Neural crest cell (in vitro differentiated cells): Measurements from ENCODE around the gene CTIF. TPM values are rescaled to one million over a fixed set of nuclear protein-coding genes. Genes with fewer than 3 reads are reported as not detected.
"Not testable (repeated sequence)": the region's sequence is repeated elsewhere in the genome, so short reads cannot be mapped to it uniquely, and the experiment has no call there.

Source experiments
- DNase-seq: peaks from one replicate; pipeline ENCODE4 v3.0.0; 2021; ENCODE audit warnings: low read depth, mixed read lengths, low spot score
- H3K27ac Mint-ChIP-seq: one replicate; pipeline ENCODE4 v1.8.0; 2021; ENCODE audit warnings: mild to moderate bottlenecking, mixed read lengths; ENCODE audit not compliant: unreplicated experiment
- H3K27me3 Mint-ChIP-seq: 2 replicates; pipeline ENCODE4 v1.8.0; 2021; ENCODE audit warnings: low read depth, mild to moderate bottlenecking, mixed read lengths
- H3K36me3 Mint-ChIP-seq: 2 replicates; pipeline ENCODE4 v1.8.0; 2021; ENCODE audit warnings: low read depth, mild to moderate bottlenecking, mixed read lengths
- H3K4me1 Mint-ChIP-seq: 2 replicates; pipeline ENCODE4 v1.8.0; 2021; ENCODE audit warnings: mixed read lengths
- H3K4me3 Mint-ChIP-seq: one replicate; pipeline ENCODE4 v1.8.0; 2021; ENCODE audit warnings: mild to moderate bottlenecking, mixed read lengths
- H3K9me3 Mint-ChIP-seq: 2 replicates; pipeline ENCODE4 v1.8.0; 2021; ENCODE audit warnings: mixed read lengths
- CTCF ChIP-seq: fragments of 200-600 bp; sonication (generic); conservative IDR thresholded peaks from 2 replicates; pipeline ENCODE4 v1.5.0; 2021; ENCODE audit warnings: antibody characterized with exemption, mild to moderate bottlenecking
- total RNA-seq: library from RNA; stranded (reverse); gene quantifications from 2 replicates; pipeline ENCODE4 v1.2.1, GENCODE V29; 2021

CTIF gene
- total RNA-seq, 1 donor from 2014 or later: 52.6 TPM

DNA sequence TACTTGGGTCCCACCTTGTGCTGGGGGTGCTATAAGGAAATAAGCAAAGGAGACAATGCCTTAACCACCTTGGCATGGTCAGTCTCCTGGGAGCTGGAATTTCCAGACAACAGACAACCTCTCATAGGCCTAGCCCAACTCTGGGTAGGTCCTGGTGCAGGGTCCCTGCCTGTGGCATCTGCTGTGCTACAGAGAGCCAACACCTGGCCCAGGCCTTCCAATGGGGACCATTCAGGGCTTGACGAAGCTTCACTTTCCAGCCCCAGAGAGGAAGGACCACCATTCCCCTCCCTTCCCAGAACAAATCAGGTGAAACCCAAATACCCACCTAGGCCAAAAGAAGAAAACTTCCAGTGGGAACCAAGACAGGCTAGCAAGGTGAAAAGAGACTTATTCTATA lies 329.1 kb downstream of the CTIF start:
- TF ChIP-seq CTCF: no peak
- H3K9me3 Mint-ChIP-seq: no peaks in the 10 kb centered on the region
- peaks cover 3% of the 10 kb centered on the region for H3K36me3 Mint-ChIP-seq
- no peak overlapping the region for H3K27ac Mint-ChIP-seq
- DNase-seq: no peak
- H3K4me3 Mint-ChIP-seq: no peak overlapping the region
- no peaks in the 10 kb centered on the region for H3K27me3 Mint-ChIP-seq
- H3K4me1 Mint-ChIP-seq: peaks cover 9% of the 10 kb centered on the region

DNA sequence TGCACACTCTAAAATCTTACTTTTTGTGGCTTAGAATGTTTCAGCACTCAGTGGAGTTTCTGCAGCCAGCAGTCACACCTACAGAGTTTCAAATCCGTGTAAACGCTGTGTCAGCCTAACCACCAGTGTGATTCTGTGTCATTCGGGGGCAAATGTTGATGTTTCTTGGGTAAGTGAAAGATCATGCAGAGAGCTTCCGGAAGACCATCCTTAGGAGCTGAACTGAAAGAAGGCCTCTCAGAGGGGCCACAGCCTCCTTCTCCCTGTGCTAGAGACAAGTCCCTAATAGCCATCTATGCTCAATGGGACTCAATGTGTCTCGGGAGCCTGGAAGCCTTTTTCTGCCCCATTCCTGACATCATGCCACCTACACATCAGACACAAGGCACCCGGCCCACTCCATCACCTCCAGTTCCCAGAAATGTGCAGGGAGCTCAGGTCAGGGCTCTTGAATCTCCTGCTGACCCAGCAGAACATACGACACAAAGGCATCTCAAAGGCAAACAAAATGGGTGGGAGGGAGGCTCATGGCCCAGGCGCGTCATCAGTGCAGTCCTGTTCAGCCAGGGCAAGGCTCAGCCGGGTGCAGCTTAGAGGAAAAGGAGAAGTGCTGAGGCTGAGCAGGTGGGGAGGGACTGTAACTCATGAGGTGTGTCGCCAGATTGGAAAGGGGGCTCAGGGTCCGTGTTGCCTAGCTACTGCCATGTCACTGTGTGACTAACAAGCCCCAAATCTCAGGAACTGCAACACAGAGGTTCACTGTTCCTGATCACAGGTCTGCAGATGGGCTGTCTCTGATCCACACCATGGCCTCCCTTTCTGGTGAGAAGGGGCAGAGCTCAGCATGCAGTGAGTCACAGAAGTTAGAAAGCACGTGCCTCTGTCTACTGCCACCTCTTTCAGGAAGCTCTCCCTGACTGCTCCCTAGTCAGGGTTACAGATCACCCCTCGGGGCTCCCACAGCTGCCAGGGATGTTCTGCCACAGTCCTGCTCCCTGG lies 329.9 kb downstream of the CTIF start:
- Mint-ChIP-seq H3K36me3 (peaks cover under 1% of the 10 kb centered on the region), H3K4me3 (no peak overlapping the region), H3K27ac (peak overlapping the region; percentile 27), H3K9me3 (no peaks in the 10 kb centered on the region), H3K27me3 (no peaks in the 10 kb centered on the region), H3K4me1 (peaks cover 11% of the 10 kb centered on the region)
- no peak for DNase-seq
- TF ChIP-seq CTCF: no peak

GRCh38 chr18:48869591-48869990 lies 330.8 kb downstream of the CTIF start:
- Mint-ChIP-seq H3K4me1 (peaks cover 11% of the 10 kb centered on the region), H3K27ac (no peak overlapping the region), H3K4me3 (no peak overlapping the region), H3K27me3 (no peaks in the 10 kb centered on the region), H3K9me3 (no peaks in the 10 kb centered on the region), H3K36me3 (no peaks in the 10 kb centered on the region)
- no peak for DNase-seq
- no peak for TF ChIP-seq CTCF

DNA sequence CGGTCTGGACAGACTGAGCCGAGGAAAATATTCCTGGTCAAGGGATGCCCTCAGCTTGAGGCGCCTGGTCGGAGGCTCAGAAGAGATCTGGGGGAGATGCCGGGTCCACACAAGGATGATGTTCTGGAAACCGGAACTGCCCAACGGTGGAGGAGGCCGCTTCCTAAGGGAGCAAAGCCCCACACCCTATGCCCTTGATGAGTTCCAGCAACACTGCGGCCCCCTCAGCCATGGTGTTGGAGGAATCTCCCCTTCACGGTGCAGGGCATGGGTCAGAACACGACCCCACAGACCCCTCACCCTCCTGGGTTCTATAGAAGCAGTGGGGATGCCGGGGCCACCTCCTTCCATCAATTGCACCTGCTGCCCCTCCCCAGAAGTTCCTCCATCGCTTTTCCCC lies 332.1 kb downstream of the CTIF start:
- not testable (repeated sequence) for DNase-seq, H3K27ac Mint-ChIP-seq, H3K27me3 Mint-ChIP-seq, H3K36me3 Mint-ChIP-seq, H3K4me3 Mint-ChIP-seq, H3K9me3 Mint-ChIP-seq
- peaks cover 11% of the 10 kb centered on the region for H3K4me1 Mint-ChIP-seq

GRCh38 chr18:48871391-48872166 lies 332.7 kb downstream of the CTIF start:
- TF ChIP-seq CTCF: no peak
- H3K4me3 Mint-ChIP-seq: no peak overlapping the region

More at GRCh38 chr18:48871391-48872166, 332.7 kb downstream of the CTIF start:
- no peaks in the 10 kb centered on the region for H3K27me3 Mint-ChIP-seq
- H3K9me3 Mint-ChIP-seq: no peaks in the 10 kb centered on the region
- peaks cover 11% of the 10 kb centered on the region for H3K4me1 Mint-ChIP-seq
- no peak for DNase-seq
- H3K36me3 Mint-ChIP-seq: no peaks in the 10 kb centered on the region
- H3K27ac Mint-ChIP-seq: peak overlapping the region; percentile 62
